ENCODE measurements around the gene CDKL5.

GRCh38 chrX:18561020-18561419 is 135.6 kb downstream of the CDKL5 start:
- TF ChIP-seq CTCF (IDR thresholded peaks at IDR 0.05), result no peak
- TF ChIP-seq POLR2A (IDR thresholded peaks at IDR 0.05), result no peak
- TF ChIP-seq EP300 (IDR thresholded peaks at IDR 0.05), result no peak
